Mesothelial cell of epicardium (in vitro differentiated cells): Measurements from ENCODE around the gene GIGYF2. TPM values are rescaled to one million over a fixed set of nuclear protein-coding genes. Genes with fewer than 3 reads are reported as not detected.

Experiments
- DNase-seq, 2 experiments: peaks; one replicate each; pipeline ENCODE4 v3.0.0; 2021; ENCODE audit warnings: low spot score in 2 of 2; ENCODE audit not compliant: unreplicated experiment in 2 of 2
- H3K27ac Mint-ChIP-seq: 2 replicates; pipeline ENCODE4 v1.8.0; 2021; ENCODE audit warnings: mixed read lengths
- H3K27me3 Mint-ChIP-seq: 2 replicates; pipeline ENCODE4 v1.8.0; 2021; ENCODE audit warnings: low read depth, mixed read lengths
- H3K36me3 Mint-ChIP-seq: 2 replicates; pipeline ENCODE4 v1.8.0; 2021; ENCODE audit warnings: mixed read lengths
- H3K4me1 Mint-ChIP-seq: 2 replicates; pipeline ENCODE4 v1.8.0; 2021; ENCODE audit warnings: mixed read lengths
- H3K4me3 Mint-ChIP-seq: 2 replicates; pipeline ENCODE4 v1.8.0; 2021; ENCODE audit warnings: mild to moderate bottlenecking, moderate library complexity, mixed read lengths
- H3K9me3 Mint-ChIP-seq: 2 replicates; pipeline ENCODE4 v1.8.0; 2021; ENCODE audit warnings: mixed read lengths
- CTCF ChIP-seq: fragments of 200-600 bp; sonication (generic); IDR thresholded peaks from one replicate; pipeline ENCODE4 v1.5.0; 2021; ENCODE audit warnings: antibody characterized with exemption; ENCODE audit not compliant: unreplicated experiment
- total RNA-seq: library from RNA; stranded (reverse); gene quantifications from 3 replicates; pipeline ENCODE4 v1.2.1, GENCODE V29; 2021

Gene GIGYF2
- total RNA-seq, 1 donor from 2014 or later: 78.8 TPM

DNA sequence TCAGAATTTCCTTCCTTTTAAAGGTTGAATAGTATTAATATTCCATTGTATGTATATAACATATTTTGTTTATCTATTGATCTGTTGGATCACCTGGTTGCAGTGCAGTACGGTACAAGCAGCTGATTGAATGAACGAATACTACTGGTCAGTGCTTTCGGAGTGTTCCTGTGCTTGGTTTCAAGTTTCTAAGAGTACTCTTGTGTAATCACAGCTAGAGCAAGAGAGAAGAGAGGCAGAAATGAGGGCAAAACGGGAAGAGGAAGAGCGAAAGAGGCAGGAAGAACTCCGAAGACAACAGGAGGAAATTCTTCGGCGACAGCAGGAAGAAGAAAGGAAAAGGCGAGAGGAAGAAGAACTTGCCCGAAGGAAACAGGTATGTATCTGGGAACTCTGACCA is 119.5 kb downstream of the GIGYF2 start:
- TF ChIP-seq CTCF: no peak
- H3K4me3 Mint-ChIP-seq: no peak overlapping the region
- no peaks in the 10 kb centered on the region for H3K27me3 Mint-ChIP-seq
- DNase-seq: no peak
- no peak overlapping the region for H3K27ac Mint-ChIP-seq
- H3K4me1 Mint-ChIP-seq: no peaks in the 10 kb centered on the region
- no peaks in the 10 kb centered on the region for H3K9me3 Mint-ChIP-seq
- H3K36me3 Mint-ChIP-seq: peaks cover 60% of the 10 kb centered on the region

DNA sequence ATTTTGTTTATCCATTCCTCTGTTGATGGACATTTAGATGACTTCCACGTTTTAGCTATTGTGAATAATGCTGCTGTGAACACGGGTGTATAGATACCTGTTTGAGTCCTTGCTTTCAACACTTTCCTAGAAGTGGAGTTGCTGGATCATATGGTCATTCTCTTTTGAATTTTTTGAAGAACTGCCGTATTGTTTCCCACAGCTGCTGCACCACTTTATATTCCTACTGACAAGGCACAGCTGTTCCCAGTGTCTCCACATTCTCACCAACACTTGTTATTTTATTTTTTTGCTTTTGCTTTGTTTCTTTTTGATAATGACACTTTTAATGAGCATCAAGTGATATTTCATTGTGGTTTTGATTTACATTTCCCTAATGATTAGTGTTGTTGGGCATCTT is 120.6 kb downstream of the GIGYF2 start:
- peaks cover 57% of the 10 kb centered on the region for H3K36me3 Mint-ChIP-seq
- H3K4me1 Mint-ChIP-seq: no peaks in the 10 kb centered on the region
- no peak for DNase-seq
- H3K4me3 Mint-ChIP-seq: no peak overlapping the region
- TF ChIP-seq CTCF: no peak
- H3K9me3 Mint-ChIP-seq: no peaks in the 10 kb centered on the region
- H3K27ac Mint-ChIP-seq: no peak overlapping the region
- no peaks in the 10 kb centered on the region for H3K27me3 Mint-ChIP-seq

DNA sequence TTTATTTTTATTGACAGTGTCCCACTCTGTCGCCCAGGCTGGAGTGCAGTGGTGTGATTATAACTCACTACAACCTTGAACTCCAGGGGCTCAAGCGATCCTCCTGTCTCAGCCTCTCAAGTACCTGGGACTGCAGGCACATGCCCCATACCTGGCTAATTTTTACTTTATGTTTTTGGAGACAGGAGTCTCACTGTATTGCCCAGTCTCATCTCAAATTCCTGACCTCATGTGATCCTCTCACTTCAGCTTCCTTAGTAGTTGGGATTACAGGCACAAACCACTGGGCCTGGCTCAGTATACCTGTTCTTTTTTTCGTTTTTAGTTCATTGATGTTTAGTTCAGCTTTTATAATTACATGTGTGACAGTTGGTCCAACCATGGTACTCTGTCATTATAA is 132.9 kb downstream of the GIGYF2 start:
- Mint-ChIP-seq H3K27ac (peak overlapping the region; percentile 66), H3K9me3 (peaks cover 4% of the 10 kb centered on the region), H3K27me3 (no peaks in the 10 kb centered on the region), H3K4me3 (no peak overlapping the region), H3K36me3 (peaks cover 44% of the 10 kb centered on the region), H3K4me1 (no peaks in the 10 kb centered on the region)
- no peak for DNase-seq
- no peak for TF ChIP-seq CTCF

DNA sequence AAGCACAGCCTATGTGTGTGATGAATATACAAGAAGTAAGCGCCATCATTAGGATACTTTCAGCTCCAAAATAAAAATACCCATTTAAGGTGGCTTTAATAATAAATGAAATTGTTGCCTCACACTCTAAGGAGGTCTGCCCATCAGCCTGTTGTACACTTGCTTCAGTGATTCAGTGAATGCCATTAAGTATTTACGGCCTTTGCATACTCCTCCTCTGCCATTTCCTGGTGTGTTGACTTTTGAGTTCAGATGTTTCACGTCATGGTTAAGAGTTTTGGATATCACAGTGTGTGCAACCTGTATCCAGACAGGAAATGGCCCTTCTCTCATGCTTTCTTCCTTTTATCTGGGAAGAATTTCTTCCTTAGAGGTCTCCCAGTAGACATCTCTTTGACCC is 134.4 kb downstream of the GIGYF2 start:
- H3K4me1 Mint-ChIP-seq: no peaks in the 10 kb centered on the region
- peaks cover 38% of the 10 kb centered on the region for H3K36me3 Mint-ChIP-seq

DNA sequence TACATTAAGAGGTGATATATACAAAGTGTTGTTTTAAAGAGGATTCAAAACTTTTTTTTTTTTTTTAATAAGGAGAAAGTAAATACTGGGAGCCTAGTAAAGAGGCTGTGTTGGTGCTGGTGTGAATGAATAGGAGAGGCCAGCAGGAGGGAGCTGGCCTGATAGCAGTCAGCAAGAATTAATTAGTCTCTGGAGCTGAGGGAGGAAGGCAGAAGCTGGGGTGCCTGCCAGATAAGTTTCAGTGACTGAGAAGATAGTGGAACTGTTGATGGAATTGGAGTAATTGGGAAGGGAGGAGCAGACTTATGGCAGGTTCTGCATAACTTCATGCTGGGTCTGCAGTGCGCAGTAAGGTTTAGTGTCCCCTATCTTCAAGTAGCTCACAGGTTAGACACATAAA is 136.7 kb downstream of the GIGYF2 start:
- H3K4me3 Mint-ChIP-seq: no peak overlapping the region
- no peak overlapping the region for H3K27ac Mint-ChIP-seq
- DNase-seq: no peak
- H3K4me1 Mint-ChIP-seq: peaks cover 6% of the 10 kb centered on the region
- TF ChIP-seq CTCF: no peak
- no peaks in the 10 kb centered on the region for H3K9me3 Mint-ChIP-seq
- peaks cover 37% of the 10 kb centered on the region for H3K36me3 Mint-ChIP-seq
- no peaks in the 10 kb centered on the region for H3K27me3 Mint-ChIP-seq

More for the DNA sequence above, 134.4 kb downstream of the GIGYF2 start:
- no peak for TF ChIP-seq CTCF
- Mint-ChIP-seq H3K9me3 (no peaks in the 10 kb centered on the region), H3K27ac (no peak overlapping the region), H3K27me3 (no peaks in the 10 kb centered on the region), H3K4me3 (no peak overlapping the region)
- no peak for DNase-seq

DNA sequence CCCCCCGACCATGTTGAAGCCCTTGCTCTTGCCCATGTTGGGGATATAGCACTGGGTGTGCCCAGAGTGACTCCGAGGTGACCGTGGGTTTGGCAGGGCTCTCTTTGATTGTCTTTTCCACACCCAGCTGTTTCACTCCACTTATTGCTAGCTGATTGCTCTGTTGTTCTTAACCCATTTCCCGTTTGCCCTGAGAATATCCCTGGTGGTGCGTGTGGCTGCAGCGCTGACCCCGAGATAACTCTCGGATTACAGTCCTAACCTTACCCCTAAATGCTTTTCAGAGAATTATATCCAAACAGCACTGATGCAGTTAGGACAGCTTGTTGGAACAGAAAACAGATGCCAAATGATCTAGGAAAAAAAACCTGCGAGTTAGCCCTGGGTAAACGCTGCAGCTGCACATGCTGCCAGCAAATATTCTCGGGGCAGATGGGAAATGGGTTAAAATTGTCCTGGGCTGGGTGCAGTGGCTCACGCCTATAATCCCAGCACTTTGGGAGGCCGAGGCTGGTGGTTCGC is 138.6 kb downstream of the GIGYF2 start:
- Mint-ChIP-seq H3K9me3 (no peaks in the 10 kb centered on the region), H3K36me3 (peaks cover 45% of the 10 kb centered on the region), H3K4me1 (peaks cover 9% of the 10 kb centered on the region), H3K4me3 (no peak overlapping the region), H3K27me3 (no peaks in the 10 kb centered on the region), H3K27ac (no peak overlapping the region)
- no peak for DNase-seq
- no peak for TF ChIP-seq CTCF
